IPS-18a (cell line): ENCODE data around the gene FAM216B.
"Not testable (repeated sequence)": the region's sequence is repeated elsewhere in the genome, so short reads cannot be mapped to it uniquely, and the experiment has no call there.

Experiments used
- H3K27ac ChIP-seq: one replicate; pipeline ENCODE4 v1.5.1; 2013; ENCODE audit warnings: low read length
- H3K27me3 ChIP-seq: one replicate; pipeline ENCODE4 v1.6.1; 2013; ENCODE audit warnings: mild to moderate bottlenecking, low read length; ENCODE audit not compliant: control insufficient read depth, insufficient read depth
- H3K36me3 ChIP-seq: one replicate; pipeline ENCODE4 v1.6.1; 2013; ENCODE audit warnings: low read depth, low read length; ENCODE audit not compliant: control insufficient read depth
- H3K4me1 ChIP-seq: one replicate; pipeline ENCODE4 v1.6.1; 2013; ENCODE audit warnings: low read depth, low read length; ENCODE audit not compliant: control insufficient read depth
- H3K4me3 ChIP-seq: one replicate; pipeline ENCODE4 v1.5.1; 2013; ENCODE audit warnings: low read length
- H3K9ac ChIP-seq: one replicate; pipeline ENCODE4 v1.6.1; 2013; ENCODE audit warnings: mild to moderate bottlenecking, low read length, moderate library complexity
- H3K9me3 ChIP-seq: one replicate; pipeline ENCODE4 v1.6.1; 2013; ENCODE audit warnings: low read depth, low read length; ENCODE audit not compliant: control insufficient read depth

Gene FAM216B

DNA sequence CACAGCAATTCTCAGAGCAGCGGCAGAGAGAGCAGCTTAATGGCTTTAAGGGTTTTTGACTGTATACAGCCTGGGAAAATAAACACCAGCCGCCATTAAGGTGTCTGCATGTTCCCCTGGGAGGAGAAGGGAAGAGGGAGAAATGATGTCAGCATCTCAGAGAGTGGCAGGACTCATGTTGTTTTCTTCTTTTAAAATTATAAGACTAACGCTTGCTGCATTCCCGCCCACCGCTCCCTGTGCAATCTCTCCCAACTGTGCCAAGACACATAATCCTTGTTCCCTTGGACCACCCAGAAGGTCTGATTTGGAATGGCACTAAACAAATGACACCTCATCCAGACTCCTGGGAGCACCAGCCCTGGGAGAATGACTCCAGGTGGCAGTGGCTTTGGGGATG, 27.7 kb upstream of the FAM216B start:
- Histone ChIP-seq H3K36me3 (no peaks in the 10 kb centered on the region), H3K9me3 (no peaks in the 10 kb centered on the region), H3K27ac (no peak overlapping the region), H3K27me3 (no peaks in the 10 kb centered on the region), H3K4me1 (no peaks in the 10 kb centered on the region), H3K4me3 (no peak overlapping the region), H3K9ac (no peak overlapping the region)

DNA sequence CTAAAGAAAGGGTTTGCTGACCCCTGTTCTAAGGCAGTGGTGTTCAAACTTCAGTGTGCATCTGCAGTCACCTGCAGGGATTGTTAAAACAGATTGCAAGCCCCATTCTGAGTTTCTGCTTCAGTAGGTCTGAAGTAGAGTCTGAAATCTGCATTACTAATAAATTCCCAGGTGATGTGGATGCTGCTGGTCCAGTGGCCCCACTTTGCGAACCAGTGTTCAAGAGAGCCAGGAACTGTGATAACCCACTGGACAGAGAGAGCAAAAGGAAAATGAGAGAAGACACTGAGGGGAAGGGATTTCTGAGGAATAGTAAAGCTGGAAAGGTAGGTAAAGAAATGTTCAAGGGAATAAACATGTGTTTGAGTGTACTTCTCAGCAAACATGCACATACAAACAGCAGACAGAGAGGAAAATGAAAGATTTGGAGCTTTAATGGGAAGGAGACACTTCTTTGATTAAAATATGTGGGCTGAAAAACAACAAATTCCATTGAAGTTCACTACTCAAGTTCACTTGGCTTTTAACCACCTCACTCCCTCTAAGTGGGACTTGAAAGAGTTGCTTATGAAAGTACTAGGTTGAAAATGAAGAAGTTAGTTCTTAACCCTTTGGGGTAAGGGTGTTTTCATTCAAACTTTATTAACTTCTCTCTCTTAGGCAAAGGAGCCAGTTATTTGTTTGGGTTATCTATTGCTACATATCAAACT, 26.4 kb upstream of the FAM216B start:
- H3K36me3 ChIP-seq, result no peaks in the 10 kb centered on the region
- no peak overlapping the region for H3K27ac ChIP-seq
- H3K4me1 ChIP-seq, result no peaks in the 10 kb centered on the region
- no peaks in the 10 kb centered on the region for H3K9me3 ChIP-seq
- no peaks in the 10 kb centered on the region for H3K27me3 ChIP-seq
- H3K4me3 ChIP-seq, result no peak overlapping the region
- no peak overlapping the region for H3K9ac ChIP-seq

DNA sequence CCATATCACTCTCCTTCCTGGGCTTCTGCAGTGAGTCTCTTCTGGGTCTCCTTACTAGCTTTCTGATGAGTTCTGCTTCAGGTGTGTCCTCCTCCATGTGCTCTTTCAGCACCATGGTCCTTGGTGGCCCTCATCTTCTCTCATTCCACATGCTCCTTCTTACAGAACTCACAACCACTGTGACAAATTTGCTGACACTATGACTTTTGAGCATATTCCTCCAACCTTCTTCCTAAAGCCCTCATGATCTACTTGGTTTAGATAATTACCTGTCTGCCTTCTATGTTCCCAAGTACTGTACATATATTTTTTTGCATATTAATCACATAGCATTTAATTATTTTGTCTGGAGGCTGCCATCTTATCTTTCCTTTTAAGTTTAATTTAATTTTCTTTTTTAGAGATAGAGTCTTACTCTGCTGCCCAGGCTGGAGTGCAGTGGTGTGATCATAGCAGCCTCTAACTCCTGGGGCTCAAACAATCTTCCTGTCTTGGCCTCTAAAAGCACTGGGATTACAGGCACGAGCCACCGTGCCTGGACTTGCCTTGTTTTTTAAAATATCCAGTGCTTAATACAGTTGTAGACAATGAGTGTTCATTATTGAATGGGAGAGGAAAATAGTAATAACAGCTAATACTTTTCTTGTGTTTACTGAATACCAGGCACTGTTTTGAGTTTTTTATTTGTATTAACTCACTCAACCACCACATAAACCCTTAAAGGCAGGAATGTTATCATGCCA, 23.5 kb upstream of the FAM216B start:
- H3K27ac ChIP-seq, result no peak overlapping the region
- H3K27me3 ChIP-seq, result no peaks in the 10 kb centered on the region
- no peak overlapping the region for H3K9ac ChIP-seq
- H3K9me3 ChIP-seq, result no peaks in the 10 kb centered on the region
- H3K36me3 ChIP-seq, result no peaks in the 10 kb centered on the region
- H3K4me1 ChIP-seq, result no peaks in the 10 kb centered on the region
- H3K4me3 ChIP-seq, result no peak overlapping the region

DNA sequence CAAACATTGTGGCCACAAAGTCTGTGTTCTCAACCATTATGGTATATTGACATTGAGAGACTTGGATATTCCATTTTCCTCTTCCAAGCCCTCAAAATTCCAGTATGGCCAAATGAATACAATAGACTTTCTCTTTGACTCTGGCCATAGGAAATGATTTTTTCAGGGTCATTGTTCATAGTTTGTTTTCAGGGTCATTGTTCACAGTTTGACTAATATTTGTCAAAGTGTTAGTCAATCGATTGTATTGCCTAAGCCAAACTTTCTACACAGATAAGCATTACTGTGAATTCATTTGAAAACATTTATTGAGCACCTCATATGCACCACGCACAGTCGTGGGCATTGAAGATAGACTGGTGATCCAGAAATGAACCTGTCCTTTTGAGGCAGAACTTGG, 22.9 kb upstream of the FAM216B start:
- Histone ChIP-seq H3K36me3 (no peaks in the 10 kb centered on the region), H3K9ac (no peak overlapping the region), H3K4me3 (no peak overlapping the region)

DNA sequence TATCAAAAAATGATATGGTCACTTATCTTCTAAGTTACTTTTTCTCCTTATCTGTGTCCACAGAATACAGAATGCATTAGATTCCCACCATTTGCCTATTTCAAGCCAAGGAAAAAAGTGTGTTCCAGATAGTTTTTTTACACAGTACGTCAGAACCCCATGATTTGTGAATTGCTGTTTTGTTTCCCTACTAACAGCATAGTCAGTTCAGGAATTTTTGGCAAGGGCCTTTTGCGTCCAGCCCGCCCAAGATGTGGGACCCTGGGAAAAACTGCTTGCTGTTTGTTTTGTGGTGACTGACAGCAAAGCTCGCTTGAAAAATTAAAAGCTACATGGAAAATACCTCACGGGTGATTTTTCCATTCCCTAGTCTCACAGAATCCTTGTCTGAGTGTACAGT, 20.4 kb upstream of the FAM216B start:
- Histone ChIP-seq H3K9me3 (no peaks in the 10 kb centered on the region), H3K27me3 (no peaks in the 10 kb centered on the region), H3K9ac (no peak overlapping the region), H3K27ac (no peak overlapping the region), H3K4me3 (no peak overlapping the region), H3K36me3 (no peaks in the 10 kb centered on the region), H3K4me1 (no peaks in the 10 kb centered on the region)

More for the DNA sequence above, 22.9 kb upstream of the FAM216B start:
- H3K9me3 ChIP-seq, result no peaks in the 10 kb centered on the region
- H3K4me1 ChIP-seq, result no peaks in the 10 kb centered on the region
- H3K27ac ChIP-seq, result no peak overlapping the region
- no peaks in the 10 kb centered on the region for H3K27me3 ChIP-seq

DNA sequence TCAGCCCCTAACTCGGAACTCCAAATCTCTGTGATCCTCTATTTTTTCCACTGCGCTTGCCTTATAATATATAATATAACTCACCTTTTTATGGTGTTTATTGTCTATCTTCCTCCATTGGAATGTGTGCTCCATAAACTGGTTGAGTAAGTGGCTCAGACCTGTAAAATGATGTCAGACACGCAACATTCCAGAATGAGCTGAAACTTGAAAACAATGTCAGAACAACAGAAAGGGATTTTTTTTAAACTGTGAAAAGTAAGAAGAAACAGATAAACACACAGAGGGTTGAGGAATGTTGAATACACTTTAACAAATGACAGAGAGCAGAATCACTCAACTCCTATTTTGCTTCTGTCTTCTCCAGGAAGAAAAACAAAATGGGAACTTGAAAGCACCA, 19.1 kb upstream of the FAM216B start:
- Histone ChIP-seq H3K36me3 (no peaks in the 10 kb centered on the region), H3K9ac (no peak overlapping the region), H3K4me1 (no peaks in the 10 kb centered on the region), H3K27ac (no peak overlapping the region), H3K9me3 (no peaks in the 10 kb centered on the region), H3K4me3 (no peak overlapping the region), H3K27me3 (no peaks in the 10 kb centered on the region)

DNA sequence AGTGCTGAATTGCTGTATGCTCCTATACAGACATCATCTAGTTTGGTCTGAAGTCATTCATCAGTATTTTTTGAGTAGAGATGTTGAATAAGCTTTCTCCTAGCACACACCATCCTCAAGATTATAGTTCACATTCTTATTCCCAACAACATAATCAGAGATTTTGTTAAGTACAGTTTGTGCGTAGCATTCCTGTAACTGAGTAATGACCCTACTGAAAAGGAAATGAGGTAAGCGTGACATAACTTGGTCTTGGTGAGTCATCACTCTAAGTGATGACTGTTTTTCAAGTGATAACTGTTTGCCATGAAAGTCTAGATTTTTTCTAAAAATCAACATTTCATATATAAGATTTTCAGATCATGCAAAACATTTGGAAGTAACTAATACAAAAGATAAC, 18.5 kb upstream of the FAM216B start:
- no peak overlapping the region for H3K27ac ChIP-seq
- no peak overlapping the region for H3K9ac ChIP-seq
- H3K9me3 ChIP-seq, result no peaks in the 10 kb centered on the region
- no peak overlapping the region for H3K4me3 ChIP-seq
- no peaks in the 10 kb centered on the region for H3K36me3 ChIP-seq
- no peaks in the 10 kb centered on the region for H3K27me3 ChIP-seq
- H3K4me1 ChIP-seq, result no peaks in the 10 kb centered on the region

DNA sequence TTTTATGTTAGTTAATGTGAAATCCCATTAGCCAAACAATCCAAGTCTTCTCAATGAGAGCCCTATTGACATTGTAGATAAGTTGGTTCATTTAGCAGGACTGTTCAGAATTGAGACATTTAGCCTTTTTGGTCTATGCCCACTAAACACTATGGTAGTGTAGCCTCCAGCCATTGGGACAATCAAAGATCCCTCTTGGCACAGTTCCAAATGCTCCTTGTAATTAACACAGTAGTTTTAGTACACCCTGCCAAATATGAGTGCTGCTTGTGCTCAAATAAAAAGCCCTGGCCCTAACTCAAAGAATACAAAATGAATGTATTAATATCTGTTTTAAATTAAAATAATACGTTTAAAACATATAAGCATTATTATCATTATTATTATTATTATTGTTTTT, 15.4 kb upstream of the FAM216B start:
- Histone ChIP-seq H3K4me3 (no peak overlapping the region), H3K9me3 (no peaks in the 10 kb centered on the region), H3K9ac (no peak overlapping the region), H3K27ac (no peak overlapping the region), H3K27me3 (no peaks in the 10 kb centered on the region), H3K36me3 (no peaks in the 10 kb centered on the region), H3K4me1 (no peaks in the 10 kb centered on the region)

DNA sequence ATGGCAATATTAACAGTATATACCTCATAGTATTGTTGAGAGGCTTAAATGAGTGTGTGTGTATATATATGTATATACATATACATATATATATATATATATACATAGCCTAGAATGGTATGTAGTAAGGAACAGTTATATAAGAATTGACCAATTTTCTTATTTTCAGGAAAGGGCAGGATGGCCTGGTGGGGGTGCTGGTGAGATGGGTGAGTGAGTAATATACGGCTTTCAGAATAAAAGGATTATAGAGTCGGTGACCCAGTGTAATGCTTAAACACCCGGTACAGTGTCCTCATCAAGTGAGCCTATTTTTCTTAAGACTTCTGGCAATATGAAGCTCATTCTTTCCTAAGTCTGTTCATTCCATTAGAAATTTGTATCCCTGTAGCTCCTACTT, 11.7 kb upstream of the FAM216B start:
- Histone ChIP-seq H3K27me3 (no peaks in the 10 kb centered on the region), H3K4me3 (no peak overlapping the region), H3K36me3 (no peaks in the 10 kb centered on the region), H3K9me3 (no peaks in the 10 kb centered on the region), H3K4me1 (no peaks in the 10 kb centered on the region), H3K9ac (no peak overlapping the region), H3K27ac (no peak overlapping the region)

DNA sequence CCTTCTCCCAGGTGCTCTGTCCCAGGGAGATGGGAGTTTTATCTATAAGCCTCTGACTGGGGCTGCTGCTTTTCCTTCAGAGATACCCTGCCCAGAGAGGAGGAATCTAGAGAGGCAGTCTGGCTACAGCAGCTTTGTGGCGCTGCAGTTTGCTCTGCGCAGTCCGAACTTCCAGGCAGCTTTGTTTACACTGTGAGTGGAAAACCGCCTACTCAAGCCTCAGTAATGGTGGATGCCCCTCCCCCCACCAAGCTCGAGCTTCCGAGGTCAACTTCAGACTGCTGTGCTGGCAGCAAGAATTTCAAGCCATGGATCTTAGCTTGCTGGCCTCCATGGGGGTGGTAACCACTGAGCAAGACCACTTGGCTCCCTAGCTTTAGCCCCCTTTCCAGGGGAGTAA, 4.8 kb upstream of the FAM216B start:
- H3K9ac ChIP-seq, H3K27ac ChIP-seq, H3K36me3 ChIP-seq, H3K4me1 ChIP-seq, H3K9me3 ChIP-seq, H3K27me3 ChIP-seq, H3K4me3 ChIP-seq: not testable (repeated sequence)

DNA sequence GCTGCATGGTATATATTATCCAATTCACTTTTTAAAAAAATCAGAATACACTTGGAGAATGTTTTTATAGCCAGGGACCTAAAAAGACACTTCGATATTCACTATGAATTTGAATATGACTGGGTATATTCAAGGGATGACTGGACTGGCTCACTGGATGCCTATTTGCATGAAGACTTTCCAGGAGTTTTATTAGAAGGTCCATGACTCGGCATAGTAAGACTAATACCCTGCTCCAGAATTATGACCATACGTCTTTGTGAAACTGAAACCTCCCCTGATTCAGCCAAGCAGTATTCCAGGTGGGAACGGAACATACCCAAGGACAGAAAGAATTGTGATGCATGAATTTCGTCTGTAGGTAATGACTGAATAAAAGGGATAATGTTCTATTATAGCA, 3.9 kb upstream of the FAM216B start:
- Histone ChIP-seq H3K9ac (no peak overlapping the region), H3K27ac (no peak overlapping the region), H3K4me1 (no peaks in the 10 kb centered on the region)

DNA sequence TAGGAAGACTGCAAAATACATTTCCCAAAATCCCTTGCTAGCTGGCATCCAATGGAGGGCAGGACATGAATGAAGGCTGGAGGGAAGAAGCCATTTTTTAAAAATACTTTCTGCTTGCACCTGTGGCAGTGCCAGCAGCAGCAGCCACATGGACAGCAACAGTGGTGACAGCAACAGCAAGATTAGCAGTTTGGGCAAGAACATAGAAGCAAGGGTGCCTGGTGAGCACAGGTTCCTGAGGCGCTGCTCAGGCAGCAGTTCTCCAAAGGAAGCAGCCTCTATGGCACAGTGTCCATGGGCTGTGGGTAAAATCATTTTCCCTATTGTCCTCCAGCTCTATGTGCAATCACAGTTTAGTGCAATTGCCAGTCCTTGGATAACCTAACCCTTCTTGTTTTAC, 1.3 kb upstream of the FAM216B start:
- no peak overlapping the region for H3K9ac ChIP-seq
- no peak overlapping the region for H3K4me3 ChIP-seq
- H3K4me1 ChIP-seq, result no peaks in the 10 kb centered on the region
- H3K36me3 ChIP-seq, result no peaks in the 10 kb centered on the region
- no peaks in the 10 kb centered on the region for H3K27me3 ChIP-seq
- H3K27ac ChIP-seq, result no peak overlapping the region
- H3K9me3 ChIP-seq, result no peaks in the 10 kb centered on the region

More for the DNA sequence above, 3.9 kb upstream of the FAM216B start:
- Histone ChIP-seq H3K4me3 (no peak overlapping the region), H3K36me3 (no peaks in the 10 kb centered on the region), H3K9me3 (no peaks in the 10 kb centered on the region), H3K27me3 (no peaks in the 10 kb centered on the region)
